GM19395 (cell line): ENCODE measurements around the gene LMF1.
A peak's percentile ranks its signal among the peaks of the same experiment; 100 is the strongest.

Experiments used
- ATAC-seq: cut with Tn5 transposase; IDR thresholded peaks from one replicate; pipeline ENCODE4 v1.9.1; 2021; ENCODE audit warnings: mild to moderate bottlenecking, moderate library complexity; ENCODE audit not compliant: unreplicated experiment

Gene LMF1

GRCh38 chr16:970766-971581, at the start of gene LMF1:
TSS of gene LMF1 (minus strand) at chr16:970984. CDS start at chr16:970980, 4 bp downstream.
- ATAC-seq, result peak; percentile 78

DNA sequence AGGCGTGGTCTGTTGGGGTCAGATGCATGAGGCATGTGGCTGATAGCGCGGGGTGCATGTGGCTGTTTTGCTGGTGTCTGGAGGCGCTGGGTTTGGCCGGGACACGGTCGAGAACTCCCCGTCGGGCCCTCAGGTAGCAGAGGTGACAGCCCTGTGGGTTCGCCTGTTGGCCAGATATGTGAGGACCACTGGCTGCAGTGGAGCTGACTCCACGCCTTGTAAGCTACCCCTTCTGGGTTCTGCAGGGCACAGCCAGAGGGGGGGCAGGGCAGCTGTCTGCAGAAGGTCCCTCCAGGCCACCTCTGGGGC, 49.3 kb upstream of the LMF1 start:
- ATAC-seq, result no peak

DNA sequence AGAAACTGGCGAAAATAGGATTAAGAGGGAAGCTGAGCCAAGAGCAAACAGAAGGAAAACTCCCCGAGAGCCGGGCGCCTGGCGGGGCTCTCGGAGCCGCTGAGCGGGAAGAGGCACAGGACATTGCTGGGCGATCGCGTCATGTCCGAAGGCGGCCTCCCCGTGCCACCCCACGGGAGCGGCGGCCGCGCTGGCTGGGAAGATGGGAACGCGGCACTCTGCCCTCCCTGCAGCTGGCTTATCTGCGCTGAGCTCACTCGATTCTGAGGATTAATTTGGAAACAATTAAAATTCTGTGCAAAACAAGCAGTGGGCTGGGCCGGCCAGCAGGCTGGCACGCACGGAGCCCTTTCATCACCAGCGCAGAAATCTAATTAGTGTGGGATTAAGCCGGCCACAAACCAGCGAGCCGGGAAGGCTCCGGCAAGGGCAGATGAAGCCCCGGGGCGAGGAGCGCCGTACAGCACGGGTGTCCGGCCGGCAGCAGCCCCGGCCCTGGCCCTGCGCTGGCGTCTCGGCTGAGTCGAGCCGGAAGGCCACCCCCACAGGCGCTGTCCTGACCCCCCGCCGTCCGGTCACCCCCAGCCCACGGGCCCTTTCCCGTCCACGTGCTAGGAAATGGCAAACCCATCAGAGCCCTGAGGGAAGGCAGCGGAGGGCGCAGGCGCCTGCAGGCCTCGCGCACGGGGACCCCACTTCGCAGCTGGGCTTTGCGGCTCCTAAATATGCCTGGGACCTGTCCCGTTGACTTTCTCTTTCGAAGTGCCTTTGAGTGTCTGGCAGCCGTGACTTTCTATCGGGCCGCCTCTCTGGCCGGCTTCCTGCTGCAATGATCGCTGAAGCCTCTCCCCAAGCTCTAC, 48.7 kb upstream of the LMF1 start:
- ATAC-seq, result no peak

DNA sequence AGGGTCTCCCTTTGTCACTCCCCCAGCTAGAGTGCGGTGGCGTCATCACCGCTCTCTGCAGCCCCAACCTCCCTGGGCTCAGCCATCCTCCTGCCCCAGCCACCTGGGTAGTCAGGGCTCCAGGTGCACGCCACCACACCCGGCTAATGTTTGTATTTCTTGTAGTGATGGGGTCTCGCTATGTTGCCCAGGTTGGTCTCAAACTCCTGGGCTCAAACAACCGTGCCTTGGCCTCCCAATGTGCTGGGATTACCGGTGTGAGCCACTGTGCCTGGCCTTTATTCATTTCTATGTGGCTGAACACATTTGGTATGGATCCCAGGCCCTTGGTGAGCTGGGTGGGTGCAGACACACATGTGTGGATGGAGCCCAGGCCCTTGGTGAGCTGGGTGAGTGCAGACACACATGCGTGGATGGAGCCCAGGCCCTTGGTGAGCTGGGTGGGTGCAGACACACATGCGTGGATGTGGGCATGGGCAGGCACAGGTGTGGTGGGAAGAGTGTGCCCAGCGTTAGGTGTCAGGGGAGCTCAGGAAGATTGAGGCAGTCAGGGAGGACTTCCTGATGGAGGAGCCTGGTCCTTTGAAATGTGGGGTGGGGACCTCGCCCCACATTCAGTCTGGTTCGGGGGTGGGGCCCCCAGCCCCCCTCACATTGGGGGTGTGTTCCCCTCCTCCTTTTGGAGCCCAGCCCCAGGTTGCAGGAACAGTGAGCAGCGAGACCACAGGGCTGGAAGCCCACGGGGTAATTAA, 47.8 kb upstream of the LMF1 start:
- no peak for ATAC-seq

DNA sequence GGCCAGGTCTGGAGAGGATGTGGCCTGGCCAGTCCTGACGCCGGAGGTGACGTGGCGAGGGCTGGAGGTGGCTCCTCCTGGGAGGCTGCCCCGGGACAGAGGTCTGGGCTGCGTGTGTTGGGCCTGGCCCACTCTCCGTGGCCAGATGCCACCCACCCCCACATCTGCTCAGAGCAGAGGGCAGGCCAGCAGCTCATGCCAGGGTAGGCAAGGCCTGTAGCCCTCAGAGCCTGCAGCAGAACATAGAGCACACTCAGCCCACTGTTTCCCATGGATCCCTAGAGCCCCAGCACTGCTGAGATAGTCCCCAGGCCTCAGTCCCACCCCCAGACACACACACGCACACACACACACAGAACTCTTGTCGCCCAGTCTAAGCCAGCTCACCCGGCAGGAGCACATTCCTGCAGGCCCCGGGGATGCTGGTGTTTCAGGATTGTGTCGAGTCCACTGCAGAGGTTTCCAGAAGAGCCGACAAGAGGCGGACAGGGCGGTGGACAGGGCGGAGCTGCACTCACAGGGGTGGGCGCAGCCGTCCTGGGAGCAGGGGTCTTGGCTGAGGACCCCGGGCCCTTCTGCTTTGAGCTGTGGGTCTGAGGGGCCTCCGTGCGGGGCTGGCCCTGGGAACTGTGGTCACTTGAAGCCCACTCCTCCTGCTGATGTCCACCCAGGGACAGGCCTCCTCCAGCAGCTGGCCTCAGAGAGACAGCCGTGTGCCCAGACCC, 44.1 kb upstream of the LMF1 start:
- no peak for ATAC-seq

- ATAC-seq, result no peak
Measured at GRCh38 chr16:1014221-1014620, 43.4 kb upstream of the LMF1 start.

GRCh38 chr16:1013593-1013900, 42.8 kb upstream of the LMF1 start:
- ATAC-seq, result no peak

DNA sequence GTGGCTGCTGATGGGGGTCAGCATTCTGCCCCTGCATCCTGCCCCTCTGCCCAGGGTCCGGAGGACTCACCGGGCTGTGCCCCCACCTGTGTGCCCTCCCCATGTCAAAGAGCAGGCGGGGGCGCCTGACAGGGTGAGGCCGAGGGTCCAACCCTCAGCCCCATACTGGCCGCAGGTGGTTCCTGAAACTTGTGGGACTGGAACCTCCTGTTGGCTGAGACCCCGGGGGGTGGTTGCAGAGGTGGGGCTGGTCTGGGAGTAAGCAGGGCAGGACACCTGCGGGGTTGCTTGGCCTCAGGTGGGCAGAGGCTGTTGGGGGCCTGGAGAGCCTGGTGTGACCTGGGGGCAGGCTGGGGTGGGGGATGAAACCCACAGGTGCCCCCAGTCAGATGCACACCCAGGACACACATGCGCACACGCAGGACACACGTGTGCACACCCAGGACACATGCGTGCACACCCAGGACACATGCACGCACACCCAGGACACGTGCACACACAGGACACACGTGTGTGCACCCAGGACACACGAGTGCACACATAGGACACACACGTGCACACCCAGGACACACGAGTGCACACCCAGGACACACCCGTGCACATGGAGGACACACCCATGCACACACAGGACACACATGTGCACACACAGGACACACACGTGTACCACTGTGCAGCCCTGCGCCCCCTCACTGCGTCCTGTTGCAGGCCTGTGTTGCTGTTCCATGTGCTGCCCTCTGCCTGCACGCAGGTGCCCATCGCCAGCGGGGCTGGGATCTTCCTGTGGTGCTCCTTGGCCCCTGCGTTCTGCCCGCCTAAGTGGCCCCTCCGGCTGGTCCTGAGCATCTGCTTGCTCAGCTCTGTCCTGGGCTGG, 42.2 kb upstream of the LMF1 start:
- no peak for ATAC-seq

GRCh38 chr16:1012135-1012534, 41.4 kb upstream of the LMF1 start:
- ATAC-seq, result no peak

GRCh38 chr16:1011316-1012082, 40.7 kb upstream of the LMF1 start:
- ATAC-seq, result no peak

DNA sequence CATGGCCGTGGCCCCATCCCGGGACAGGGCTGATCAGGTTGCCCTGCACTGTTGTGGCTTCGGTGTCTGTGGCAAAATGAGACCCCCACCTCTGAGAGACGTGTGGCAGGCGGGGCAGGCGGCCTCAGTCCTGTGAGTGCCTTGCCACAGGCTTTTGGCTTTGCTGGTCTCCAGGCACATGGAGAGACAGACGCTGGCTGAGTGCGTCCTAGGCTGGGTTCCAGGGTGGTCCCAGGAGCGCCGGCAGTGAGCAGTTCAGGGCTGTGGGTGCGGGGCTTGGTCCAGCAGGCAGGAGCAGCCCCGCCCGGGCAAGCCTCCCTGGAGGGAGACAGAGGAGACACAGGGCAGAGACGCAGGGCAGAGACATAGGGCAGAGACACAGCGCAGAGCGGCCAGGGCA, 40.0 kb upstream of the LMF1 start:
- ATAC-seq, result no peak

DNA sequence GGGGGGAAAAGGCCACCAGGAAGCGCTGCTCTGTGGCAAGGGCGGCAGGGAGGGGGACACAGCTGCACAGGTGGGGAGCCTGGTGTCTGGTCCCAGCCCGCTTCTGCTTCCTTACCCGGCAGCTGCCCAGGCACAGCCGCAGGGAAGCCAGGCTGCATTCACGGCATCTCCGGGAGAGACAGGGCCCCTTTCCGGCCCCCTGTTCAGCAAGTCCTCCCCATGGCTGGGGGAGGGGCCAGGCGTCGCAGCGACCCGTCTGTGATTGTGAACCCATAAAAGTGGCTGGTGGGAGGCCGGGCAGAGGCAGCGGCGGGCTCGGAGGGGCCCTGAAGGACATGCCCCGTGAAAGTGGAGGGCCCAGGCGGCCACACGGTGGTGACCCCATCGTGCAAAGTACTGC, 39.5 kb upstream of the LMF1 start:
- ATAC-seq, result no peak

- ATAC-seq, result no peak
Measured at GRCh38 chr16:1009358-1010150, 38.8 kb upstream of the LMF1 start.

- no peak for ATAC-seq
Measured at GRCh38 chr16:1008085-1008484, 37.3 kb upstream of the LMF1 start.

DNA sequence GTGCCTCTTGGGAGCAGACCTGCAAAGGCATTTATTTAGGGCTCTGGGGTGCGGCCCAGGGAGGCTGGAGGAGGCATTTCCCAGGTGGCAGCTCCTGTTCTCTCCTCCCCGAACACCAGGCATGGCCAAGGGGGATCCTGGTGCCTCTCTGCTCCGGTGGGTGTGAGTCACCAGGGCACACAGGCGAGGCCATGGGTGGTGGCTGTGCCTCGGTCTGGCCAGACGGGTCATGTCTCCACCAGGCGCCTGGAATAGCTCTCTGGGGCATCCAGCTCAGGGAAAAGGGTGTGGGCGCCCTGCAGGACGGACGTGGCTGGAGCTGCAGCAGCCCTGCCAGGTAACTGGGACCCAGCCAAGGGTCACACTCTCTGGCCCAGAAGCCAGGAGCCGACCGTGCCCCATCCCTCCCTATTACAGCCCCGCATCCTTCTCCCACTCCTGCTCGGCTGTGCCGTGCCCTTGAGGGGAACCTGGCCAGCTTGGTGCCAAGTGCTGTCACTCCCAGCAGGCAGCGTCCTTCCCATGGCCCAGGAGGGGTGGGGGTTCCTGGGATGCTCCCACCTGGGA, 36.6 kb upstream of the LMF1 start:
- ATAC-seq, result no peak

DNA sequence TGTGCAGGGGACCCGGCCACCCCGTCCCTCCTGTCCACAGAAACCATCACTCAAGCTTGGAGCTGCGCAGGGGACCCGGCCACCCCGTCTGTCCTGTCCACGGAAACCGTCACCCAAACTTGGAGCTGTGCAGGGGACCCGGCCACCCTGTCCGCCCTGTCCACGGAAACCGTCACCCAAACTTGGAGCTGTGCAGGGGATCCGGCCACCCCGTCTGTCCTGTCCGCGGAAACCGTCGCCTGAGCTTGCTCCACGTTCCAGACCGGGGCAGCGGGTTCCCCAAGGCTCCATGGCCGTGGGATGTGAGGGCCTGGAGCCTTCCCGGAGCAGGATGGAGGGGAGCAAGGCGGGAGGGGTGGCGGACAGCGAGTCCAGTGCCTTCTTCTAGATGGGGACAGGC, 36.0 kb upstream of the LMF1 start:
- no peak for ATAC-seq

DNA sequence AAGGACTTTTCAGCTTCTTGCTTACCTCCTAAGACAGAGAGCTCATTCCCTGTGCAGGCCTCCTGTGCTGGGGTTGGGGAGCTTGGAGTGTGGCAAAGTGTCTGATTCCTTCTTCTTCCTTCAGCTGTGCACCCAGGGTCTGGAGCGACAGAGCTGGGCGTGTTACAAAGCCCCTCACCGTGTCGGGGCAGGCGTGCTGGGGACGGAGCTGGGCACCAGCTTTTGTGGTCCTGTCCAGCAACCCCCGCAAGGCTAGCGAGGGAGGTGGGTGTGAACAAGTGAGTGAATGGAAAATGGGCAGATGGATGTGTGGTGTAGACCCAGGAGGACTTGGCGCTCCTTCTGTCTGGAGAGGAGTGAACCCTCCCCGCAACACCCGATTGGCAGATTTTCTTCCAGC, 34.5 kb upstream of the LMF1 start:
- no peak for ATAC-seq
